HG03064 (cell line): ENCODE data around the gene PPOX.

Experiments
- ATAC-seq: cut with Tn5 transposase; IDR thresholded peaks from one replicate; pipeline ENCODE4 v1.9.1; 2021; ENCODE audit warnings: low read depth; ENCODE audit not compliant: unreplicated experiment

PPOX gene

DNA sequence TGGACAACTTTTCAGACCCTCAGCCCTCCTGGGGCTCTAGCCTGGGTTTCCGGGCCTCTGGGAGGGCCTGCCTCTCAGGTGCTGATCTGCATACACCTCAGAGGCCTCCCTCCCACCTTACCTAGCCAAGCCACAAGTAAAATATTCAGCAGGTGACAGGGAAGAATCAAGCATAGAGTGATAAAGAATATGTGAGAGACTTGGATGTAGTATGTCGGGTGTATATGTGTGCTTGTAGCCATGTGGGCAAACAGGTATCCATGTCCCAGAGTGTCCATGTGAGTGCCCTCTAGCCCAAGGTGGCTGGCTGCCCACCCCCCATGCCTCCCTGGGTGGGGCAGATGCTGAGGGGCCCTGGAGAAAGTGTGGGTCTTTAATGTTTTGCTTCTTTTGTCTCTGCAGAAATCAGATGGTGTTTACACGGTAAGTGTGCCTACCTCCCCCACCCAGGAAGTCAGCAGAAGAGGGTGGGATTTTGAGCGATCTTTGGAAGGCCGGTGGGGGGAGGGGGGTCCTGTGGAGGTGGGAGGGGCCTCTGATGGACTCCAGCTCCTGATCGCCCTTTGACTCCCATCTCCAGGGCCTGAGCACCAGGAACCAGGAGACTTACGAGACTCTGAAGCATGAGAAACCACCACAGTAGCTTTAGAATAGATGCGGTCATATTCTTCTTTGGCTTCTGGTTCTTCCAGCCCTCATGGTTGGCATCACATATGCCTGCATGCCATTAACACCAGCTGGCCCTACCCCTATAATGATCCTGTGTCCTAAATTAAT lies 52.3 kb downstream of the PPOX start:
- no peak for ATAC-seq

DNA sequence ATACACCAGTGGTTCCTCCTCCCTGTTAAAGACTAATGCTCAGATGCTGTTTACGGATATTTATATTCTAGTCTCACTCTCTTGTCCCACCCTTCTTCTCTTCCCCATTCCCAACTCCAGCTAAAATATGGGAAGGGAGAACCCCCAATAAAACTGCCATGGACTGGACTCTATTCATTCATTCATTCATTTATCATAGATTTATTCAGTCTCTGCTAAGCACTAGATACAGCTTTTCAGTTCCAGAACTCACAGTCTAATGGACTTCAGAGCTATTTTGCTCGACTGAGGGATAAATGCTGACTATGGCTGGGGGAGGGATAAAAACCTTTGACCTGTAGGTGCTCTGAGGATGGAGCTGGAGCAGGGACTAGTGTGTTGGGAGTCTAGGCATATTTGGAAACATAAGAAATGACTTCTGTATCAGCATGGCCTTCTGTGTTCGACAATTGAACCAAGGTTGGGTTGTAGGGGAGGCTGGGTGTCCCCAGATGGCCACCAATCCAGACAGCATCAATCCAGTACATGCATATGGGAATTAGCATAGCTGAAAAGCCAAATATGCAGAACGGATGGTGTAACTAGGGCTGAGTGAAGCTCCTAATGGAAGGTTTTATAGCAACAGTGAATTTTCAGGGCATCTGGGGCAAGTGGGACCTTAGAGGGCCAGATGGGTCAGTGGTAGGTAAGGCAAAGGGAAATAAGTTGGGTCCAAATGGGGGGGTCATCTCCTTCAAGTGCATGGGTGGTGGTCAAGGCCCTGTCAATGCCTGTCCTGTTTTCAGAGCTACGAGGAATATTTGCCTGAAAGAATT lies 53.1 kb downstream of the PPOX start:
- no peak for ATAC-seq

DNA sequence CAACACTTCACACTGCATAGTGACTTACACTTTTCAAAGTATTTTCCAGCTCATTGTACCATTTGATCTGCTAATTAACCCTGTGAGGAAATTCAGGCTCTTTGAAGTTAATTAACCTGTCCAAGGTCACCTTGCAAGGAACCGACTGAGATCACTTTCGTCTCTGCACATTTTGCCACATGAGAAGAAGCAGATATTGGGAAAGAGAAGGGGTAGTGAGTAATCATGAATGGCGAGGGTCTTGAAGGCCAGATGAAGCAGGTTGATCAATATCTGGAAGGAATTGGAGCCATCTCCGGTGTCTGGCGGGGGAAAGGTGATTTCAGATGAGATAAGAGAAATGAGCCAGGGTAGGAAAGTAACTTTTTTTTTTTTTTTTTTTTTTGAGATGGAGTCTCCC lies 53.8 kb downstream of the PPOX start:
- no peak for ATAC-seq
